Mucosa of gallbladder (tissue), 1 donor: ENCODE results near the gene SLC16A12. TPM values are rescaled to one million over a fixed set of nuclear protein-coding genes. Genes with fewer than 3 reads are reported as not detected.
"Not testable (repeated sequence)": the region's sequence is repeated elsewhere in the genome, so short reads cannot be mapped to it uniquely, and the experiment has no call there.

Experiments used
- DNase-seq: peaks from one replicate; pipeline ENCODE4 v3.0.0-alpha.2; 2020; ENCODE audit warnings: low spot score
- total RNA-seq: library from RNA; stranded (reverse); gene quantifications from one replicate; pipeline ENCODE4 v1.2.1, GENCODE V29; 2021
- donor health status: DM: no; HTN: no; CAD: no.

SLC16A12 gene
- total RNA-seq, 1 donor from 2014 or later, result 0.43 TPM

- peak; percentile 80 for DNase-seq
These were observed 143.3 kb downstream of the SLC16A12 start, which contains the start of gene IFIT1 for GRCh38 chr10:89391907-89392756. Gene IFIT1, plus strand, starts transcription at chr10:89392623. Its CDS starts 90 bp downstream, at chr10:89392713.

GRCh38 chr10:89391226-89391576, 144.2 kb downstream of the SLC16A12 start:
- DNase-seq, result not testable (repeated sequence)

DNA sequence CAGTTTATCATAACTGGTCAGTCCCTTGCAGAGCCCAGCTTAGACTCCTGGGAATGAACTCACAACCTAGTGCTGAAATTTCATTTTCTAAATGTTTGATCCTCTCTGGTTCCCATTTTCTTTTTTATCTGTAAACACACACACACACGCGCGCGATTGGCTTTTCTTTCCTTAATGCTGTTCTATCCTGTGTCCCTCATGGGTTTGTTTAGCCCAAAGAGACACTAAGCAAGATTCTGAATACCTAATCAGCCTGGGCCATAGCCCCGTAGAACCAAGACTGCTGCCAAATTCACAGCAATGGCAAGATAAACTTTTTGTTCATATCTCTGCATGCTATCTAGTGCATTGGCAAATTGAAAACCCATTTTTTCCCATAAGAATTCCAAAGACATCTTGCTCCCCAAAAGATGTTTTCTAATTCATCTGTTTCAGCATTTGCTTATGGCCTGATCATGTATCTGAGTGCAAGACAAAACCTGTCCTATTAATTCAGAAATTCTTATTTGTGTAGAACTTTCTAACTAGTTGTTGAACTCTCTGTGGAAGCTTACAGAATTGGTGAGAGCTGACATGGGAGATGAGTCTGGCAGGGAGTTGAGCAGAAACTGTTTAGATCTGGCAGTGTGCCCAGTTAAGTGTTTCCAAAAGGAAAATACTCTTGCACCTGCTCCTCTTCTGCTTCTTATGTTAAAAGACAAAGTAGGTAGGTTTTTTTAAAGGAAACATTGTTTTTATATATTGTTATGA, 144.7 kb downstream of the SLC16A12 start:
- DNase-seq, result no peak

GRCh38 chr10:89389254-89389653, 146.1 kb downstream of the SLC16A12 start:
- no peak for DNase-seq

DNA sequence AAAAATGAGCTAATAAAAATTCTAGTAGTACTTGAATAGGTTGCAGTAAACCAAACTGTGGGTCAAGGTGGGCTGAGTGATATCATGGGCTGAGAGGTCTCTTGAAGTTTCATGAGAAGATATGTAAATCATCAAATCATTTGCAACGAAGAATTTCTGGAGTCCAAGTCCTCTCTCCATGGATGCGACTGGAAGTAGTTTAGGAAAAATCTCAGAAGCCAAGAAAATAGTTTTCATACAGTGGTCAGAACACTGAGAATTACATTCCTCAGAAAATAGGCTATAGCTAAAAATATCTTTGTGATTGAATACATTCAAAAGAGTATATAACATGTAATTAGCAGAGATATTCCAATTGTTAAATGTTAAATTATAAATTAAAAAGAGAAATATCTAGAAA, 146.6 kb downstream of the SLC16A12 start:
- DNase-seq, result no peak

GRCh38 chr10:89384474-89385340, 150.7 kb downstream of the SLC16A12 start:
- DNase-seq, result no peak

DNA sequence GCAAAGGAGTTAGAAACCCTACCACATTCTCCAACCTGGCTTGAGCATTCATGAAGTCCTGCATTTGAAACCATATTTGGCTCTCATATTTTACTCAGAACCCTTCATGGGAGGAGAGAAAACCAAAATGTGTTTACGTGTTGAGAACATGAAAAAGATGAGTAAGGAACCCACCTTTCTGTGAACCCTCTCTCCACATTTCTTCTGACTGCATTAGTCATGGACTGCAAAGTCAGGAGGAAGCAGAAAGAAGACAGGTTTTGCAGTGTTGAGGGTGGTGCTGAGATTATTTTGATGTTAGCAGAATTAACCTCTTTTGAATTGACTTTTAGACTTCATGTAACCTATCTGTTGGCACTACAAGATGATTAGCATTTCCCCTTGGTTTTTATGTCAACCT, 152.6 kb downstream of the SLC16A12 start:
- no peak for DNase-seq

Other genes with a start within 250 kb of the SLC16A12 start
- gene IFIT2, start 233.5 kb downstream of the SLC16A12 start, total RNA-seq, result 11.8 TPM
- 11.1 TPM for gene IFIT3, start 207.6 kb downstream of the SLC16A12 start, total RNA-seq
- gene IFIT1B, start 157.5 kb downstream of the SLC16A12 start, total RNA-seq, result not detected
- gene IFIT1, start 143.0 kb downstream of the SLC16A12 start, total RNA-seq, result 14.4 TPM
- 14.7 TPM for gene IFIT5, start 121.0 kb downstream of the SLC16A12 start, total RNA-seq
- 18.2 TPM for gene PANK1, start 109.6 kb upstream of the SLC16A12 start, total RNA-seq
- gene KIF20B, start 166.0 kb upstream of the SLC16A12 start, total RNA-seq, result 2.9 TPM